NCI-H446 treated with DMSO at 0.1 percent for 48 hours (cell line): Measurements from ENCODE around the gene LTA4H.
A peak's percentile ranks its signal among the peaks of the same experiment; 100 is the strongest.
"Not testable (repeated sequence)": the region's sequence is repeated elsewhere in the genome, so short reads cannot be mapped to it uniquely, and the experiment has no call there.

ENCODE experiments used
- DNase-seq: peaks from one replicate; lab custom pipeline; 2025; lab: John Stamatoyannopoulos, UW

The LTA4H gene

DNA sequence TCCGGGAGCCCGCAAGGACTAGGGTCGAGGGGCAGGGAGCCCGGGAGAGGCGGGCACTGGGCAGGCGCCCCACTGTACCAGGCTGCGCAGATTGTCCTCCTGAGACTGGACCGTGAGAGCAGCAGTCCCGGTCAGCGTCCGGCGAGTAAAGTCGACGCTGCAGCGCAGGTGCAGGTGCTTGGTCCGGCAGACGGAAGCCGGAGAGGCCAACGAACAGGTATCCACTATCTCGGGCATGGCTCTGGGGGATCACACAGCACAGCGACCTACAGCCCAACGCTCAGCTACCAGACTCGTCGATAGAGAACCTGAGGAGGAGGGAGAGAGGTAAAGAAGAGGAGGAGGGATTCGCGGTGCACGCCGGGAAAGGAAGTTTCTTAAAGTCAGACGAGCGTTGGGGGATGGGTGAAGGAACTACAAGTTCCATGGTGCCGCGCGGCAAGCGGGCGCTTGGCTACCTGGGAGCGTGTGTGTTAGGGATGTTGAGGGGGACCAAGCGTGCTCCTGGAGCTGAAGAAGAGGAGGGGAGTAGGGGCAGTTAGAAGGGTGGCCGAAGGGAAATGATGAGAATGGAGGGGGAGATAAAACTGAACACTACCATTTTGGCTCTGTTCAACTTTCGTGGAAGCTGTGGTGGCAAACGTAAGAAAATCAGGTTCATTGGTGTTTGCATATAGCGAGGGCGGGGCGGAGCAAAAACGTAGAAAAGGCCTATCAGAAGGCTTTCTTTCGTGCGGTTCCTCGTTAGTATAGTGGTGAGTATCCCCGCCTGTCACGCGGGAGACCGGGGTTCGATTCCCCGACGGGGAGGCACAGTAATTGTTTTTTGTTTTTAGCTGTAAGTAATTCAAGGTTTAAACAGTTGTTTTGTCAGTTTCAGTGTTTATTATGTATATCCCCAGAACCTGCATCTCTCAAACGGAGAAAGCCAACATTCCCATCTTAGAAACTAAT is at the start of gene LTA4H:
Gene LTA4H, minus strand, starts transcription at position 305 of the 954 bp plus-strand sequence. Its CDS starts 68 bp downstream, at position 237.
- peak; percentile 97 for DNase-seq

GRCh38 chr12:96084624-96085023 is 49.2 kb upstream of the LTA4H start:
- no peak for DNase-seq

DNA sequence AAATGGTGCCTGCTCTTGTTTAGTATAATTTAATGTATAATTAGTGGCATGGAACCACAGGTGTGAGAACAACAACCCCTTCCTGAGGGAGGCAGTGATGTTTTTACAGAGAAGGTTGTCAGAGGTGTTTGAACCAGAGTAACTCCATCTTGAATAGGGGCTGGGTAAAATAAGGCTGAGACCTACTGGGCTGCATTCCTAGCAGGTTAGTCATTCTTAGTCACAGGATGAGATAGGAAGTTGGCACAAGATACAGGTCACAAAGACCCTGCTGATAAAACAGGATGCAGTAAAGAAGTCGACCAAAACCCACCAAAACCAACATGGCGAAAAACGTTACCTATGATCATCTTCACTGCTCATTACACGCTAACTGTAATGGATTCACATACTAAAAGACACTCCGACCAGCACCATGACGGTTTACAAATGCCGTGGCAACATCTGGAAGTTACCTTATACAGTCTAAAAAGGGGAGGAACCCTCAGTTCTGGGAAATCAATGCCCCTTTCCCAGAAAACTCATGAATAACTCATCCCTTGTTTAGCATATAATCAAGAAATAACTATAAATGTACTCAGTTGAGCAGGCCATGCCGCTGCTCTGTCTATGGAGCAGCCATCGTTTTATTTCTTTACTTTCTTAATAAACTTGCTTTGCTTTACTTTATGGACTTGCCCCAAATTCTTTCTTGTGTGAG is 47.8 kb upstream of the LTA4H start:
- no peak for DNase-seq

GRCh38 chr12:96081596-96081995 is 46.2 kb upstream of the LTA4H start:
- no peak for DNase-seq

- peak; percentile 64 for DNase-seq
Observed at GRCh38 chr12:96078231-96079135, 43.1 kb upstream of the LTA4H start.

GRCh38 chr12:96077081-96077480 is 41.7 kb upstream of the LTA4H start:
- no peak for DNase-seq

- no peak for DNase-seq
Observed at GRCh38 chr12:96075560-96075959, 40.2 kb upstream of the LTA4H start.

GRCh38 chr12:96073346-96074330 is 38.3 kb upstream of the LTA4H start:
- DNase-seq = no peak

DNA sequence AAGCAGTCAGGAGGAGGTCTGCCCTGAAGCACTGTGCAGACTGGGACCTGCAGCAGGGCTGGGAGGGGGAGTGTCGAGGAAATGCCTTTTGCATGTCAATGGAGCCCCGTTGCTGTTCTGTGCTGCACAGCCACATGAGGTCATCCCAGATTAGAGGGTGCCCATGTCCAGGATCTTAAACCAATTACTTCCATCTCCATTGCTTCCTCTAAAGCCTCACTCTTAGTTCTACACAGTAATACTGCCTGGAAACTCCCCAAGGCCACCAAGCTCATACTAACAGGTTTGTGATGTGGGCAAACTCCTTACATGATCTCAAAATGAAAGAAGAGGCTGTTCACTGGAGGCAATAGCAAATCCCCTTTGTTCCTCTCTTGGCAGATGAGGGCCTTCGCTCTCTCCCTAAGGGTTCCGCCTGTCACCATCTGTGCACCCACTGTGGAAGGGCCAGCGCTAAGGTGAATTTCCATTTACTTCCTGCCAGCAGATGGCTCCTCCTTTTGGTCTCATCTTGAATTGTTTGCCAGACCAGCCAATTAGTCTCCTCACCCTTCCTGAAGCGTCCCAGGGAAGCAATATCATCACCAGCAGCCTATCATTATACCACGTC is 35.4 kb upstream of the LTA4H start:
- peak; percentile 93 for DNase-seq

DNA sequence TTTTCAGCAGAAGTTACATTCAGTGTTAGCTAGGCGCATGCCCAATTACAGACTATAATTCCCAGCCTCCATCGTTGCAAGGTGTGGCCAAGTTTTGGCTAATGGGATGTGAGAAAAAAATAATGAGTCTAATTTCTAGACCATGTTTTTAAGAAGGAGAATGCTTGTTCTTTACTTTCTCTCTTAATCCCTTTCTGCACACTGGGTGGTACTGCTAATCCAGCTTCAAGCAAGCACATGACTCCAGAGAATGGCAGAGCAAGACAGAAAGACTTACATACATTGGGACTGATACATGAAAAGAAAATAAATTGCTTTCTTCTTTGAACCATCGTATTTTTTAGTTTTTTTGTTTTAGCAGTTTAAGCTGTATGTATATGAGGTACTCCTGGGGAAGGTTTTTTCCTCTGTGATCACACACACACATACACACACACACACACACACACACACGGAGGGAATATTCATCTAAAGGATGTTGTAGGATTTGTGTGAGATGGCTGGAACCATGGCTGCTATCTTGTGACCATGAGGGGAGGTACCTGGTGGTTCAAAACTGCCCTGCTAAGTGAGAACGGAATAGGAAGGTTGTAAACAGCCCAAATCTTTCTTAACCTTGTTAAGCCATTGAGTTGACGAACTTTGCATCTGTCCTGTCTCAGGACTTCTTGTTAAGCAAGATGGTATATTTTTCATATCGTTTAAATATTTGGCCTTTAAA is 34.3 kb upstream of the LTA4H start:
- no peak for DNase-seq

GRCh38 chr12:96068636-96069035 is 33.2 kb upstream of the LTA4H start:
- no peak for DNase-seq

DNA sequence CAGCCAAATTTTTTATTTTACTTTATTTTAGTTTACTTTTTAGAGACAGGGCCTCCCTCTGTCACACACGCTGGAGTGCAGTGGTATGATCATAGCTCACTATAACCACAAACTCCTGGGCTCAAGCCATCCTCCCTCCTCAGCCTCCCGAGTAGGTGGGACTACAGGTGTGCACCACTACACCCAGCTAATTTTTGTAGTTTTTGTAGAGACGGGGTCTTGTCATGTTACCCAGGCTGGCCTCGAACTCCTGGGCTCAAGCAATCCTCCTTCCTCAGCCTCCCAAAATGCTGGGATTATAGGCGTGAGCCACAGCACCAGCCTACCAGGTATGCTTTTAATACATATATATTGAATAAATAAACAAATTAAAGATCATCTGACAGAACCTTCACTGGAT is 32.7 kb upstream of the LTA4H start:
- DNase-seq = no peak

DNA sequence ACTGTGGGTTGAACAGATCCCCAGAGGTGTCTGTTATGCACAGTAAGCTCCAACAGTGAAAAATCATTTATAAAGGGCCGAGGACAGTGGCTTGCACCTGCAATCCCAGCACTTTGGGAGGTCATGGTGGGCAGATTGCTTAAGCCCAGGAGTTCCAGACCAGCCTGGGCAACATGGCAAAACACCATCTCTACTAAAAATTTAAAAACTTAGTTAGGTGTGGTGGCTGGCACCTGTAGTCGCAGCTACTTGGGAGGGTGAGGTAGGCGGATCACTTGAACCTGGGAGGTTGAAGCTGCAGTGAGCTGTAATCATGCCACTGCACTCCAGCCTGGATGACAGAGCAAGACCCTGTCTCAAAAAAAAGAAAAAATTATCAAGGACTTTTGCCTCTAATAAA is 30.4 kb upstream of the LTA4H start:
- not testable (repeated sequence) for DNase-seq

DNA sequence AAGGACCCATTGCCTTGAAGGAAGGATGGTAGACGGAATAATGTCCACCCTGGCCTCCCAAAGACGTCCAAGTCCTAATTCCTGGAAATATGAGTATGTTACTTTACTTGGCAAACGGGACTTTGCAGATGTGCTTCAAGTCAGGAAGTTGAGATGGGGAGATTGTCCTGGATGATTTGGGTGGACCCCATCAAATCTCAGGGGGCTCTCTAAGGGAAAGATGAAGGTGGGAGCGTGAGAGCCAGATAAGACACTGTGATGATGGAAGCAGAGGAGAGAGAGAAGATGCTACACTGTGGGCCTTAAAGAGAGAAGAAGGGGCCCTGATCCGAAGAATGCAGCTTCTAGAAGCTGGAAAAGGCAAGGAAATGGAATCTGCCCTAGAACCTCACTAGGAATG is 29.6 kb upstream of the LTA4H start:
- no peak for DNase-seq

GRCh38 chr12:96064271-96064670 is 28.9 kb upstream of the LTA4H start:
- no peak for DNase-seq

DNA sequence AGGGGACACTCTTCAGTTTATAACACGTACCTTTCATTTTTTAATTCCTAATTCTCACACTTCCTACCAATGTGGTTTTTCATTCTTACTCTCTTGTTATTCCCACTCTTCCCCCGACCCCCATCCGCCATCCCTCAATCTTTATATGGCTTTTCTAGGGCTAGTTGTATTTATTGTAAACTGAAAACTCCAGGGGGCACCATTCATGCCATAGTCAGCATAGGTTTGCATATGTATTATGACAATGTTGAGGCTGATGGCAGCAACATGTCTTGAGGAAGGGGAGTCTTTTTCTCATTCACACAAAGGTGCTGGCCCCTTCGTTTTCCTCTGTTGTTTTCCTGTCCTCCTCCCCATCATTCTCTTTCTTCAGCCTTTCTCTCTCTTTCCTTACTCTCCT is 27.7 kb upstream of the LTA4H start:
- DNase-seq = no peak

- DNase-seq = peak; percentile 53
Observed at GRCh38 chr12:96061864-96062453, 26.6 kb upstream of the LTA4H start.

- DNase-seq = no peak
Observed at GRCh38 chr12:96061323-96061722, 25.9 kb upstream of the LTA4H start.

- no peak for DNase-seq
Observed at GRCh38 chr12:96060041-96060440, 24.7 kb upstream of the LTA4H start.
